Central memory CD4-positive, alpha-beta T cell (primary cell): Measurements from ENCODE around the gene RASGEF1C.
"Not testable (repeated sequence)": the region's sequence is repeated elsewhere in the genome, so short reads cannot be mapped to it uniquely, and the experiment has no call there.

ENCODE experiments used
- DNase-seq: peaks from one replicate; pipeline ENCODE4 v3.0.0; 2022

The RASGEF1C gene

GRCh38 chr5:180098991-180099732 lies 109.8 kb downstream of the RASGEF1C start:
- DNase-seq, result no peak

GRCh38 chr5:180098526-180098925 lies 110.5 kb downstream of the RASGEF1C start:
- no peak for DNase-seq

GRCh38 chr5:180097926-180098325 lies 111.1 kb downstream of the RASGEF1C start:
- no peak for DNase-seq

- DNase-seq, result no peak
These were observed 111.7 kb downstream of the RASGEF1C start for GRCh38 chr5:180097163-180097894.

- no peak for DNase-seq
These were observed 112.4 kb downstream of the RASGEF1C start for GRCh38 chr5:180096616-180097015.

GRCh38 chr5:180095545-180095944 lies 113.5 kb downstream of the RASGEF1C start:
- no peak for DNase-seq

GRCh38 chr5:180093651-180094382 lies 115.2 kb downstream of the RASGEF1C start:
- DNase-seq, result no peak

- no peak for DNase-seq
These were observed 115.8 kb downstream of the RASGEF1C start for GRCh38 chr5:180093241-180093640.

GRCh38 chr5:180090769-180091546 lies 118.1 kb downstream of the RASGEF1C start:
- no peak for DNase-seq

GRCh38 chr5:180090098-180090768 lies 118.8 kb downstream of the RASGEF1C start:
- peak; percentile 75 for DNase-seq

GRCh38 chr5:180089628-180090027 lies 119.4 kb downstream of the RASGEF1C start:
- not testable (repeated sequence) for DNase-seq

GRCh38 chr5:180088561-180088960 lies 120.5 kb downstream of the RASGEF1C start:
- no peak for DNase-seq

- no peak for DNase-seq
These were observed 122.1 kb downstream of the RASGEF1C start for GRCh38 chr5:180086816-180087399.

GRCh38 chr5:180085837-180086236 lies 123.2 kb downstream of the RASGEF1C start:
- peak; percentile 61 for DNase-seq

- DNase-seq, result no peak
These were observed 124.1 kb downstream of the RASGEF1C start for GRCh38 chr5:180084638-180085561.

GRCh38 chr5:180083529-180084060 lies 125.4 kb downstream of the RASGEF1C start:
- DNase-seq, result no peak

GRCh38 chr5:180082633-180083420 lies 126.2 kb downstream of the RASGEF1C start:
- DNase-seq, result no peak

GRCh38 chr5:180081481-180081880 lies 127.5 kb downstream of the RASGEF1C start:
- DNase-seq, result no peak
